BJ (cell line): ENCODE results near the gene ZNF324. TPM values are rescaled to one million over a fixed set of nuclear protein-coding genes. Genes with fewer than 3 reads are reported as not detected.

Experiments used
- CTCF ChIA-PET: fragments of 350-600 bp; formaldehyde crosslinking; extraction: SDS; loops from one replicate; lab custom pipeline; 2021; ENCODE audit warnings: antibody characterized with exemption, inconsistent platforms; lab: Yijun Ruan, JAX
- POLR2A ChIA-PET: fragments of 300-600 bp; sonication (Branson Sonifier 250); formaldehyde crosslinking; extraction: SDS; loops from one replicate; lab custom pipeline; 2021; ENCODE audit warnings: antibody characterized with exemption; lab: Charles Lee
- DNase-seq: peaks from one replicate; pipeline ENCODE4 v3.0.0-alpha.2; 2011; ENCODE audit warnings: low read depth
- H3K27me3 ChIP-seq: 2 replicates; pipeline ENCODE4 v1.6.0; 2011; ENCODE audit warnings: low read length; ENCODE audit not compliant: control insufficient read depth, insufficient read depth
- H3K36me3 ChIP-seq: 2 replicates; pipeline ENCODE4 v1.5.1; 2011; ENCODE audit warnings: low read length; ENCODE audit not compliant: control insufficient read depth, insufficient read depth
- H3K4me3 ChIP-seq: 2 replicates; pipeline ENCODE4 v1.5.1; 2011; ENCODE audit warnings: low read depth, mild to moderate bottlenecking, control low read depth, low read length
- CTCF ChIP-seq: IDR thresholded peaks from 2 replicates; pipeline ENCODE4 v1.5.1; 2011; ENCODE audit warnings: low read depth, mild to moderate bottlenecking, control low read depth, inconsistent platforms, low read length, moderate library complexity; ENCODE audit not compliant: insufficient read depth
- polyA minus RNA-seq: library from RNA; depleted of rRNA, polyadenylated mRNA; stranded (reverse); fragments of >200 nt; gene quantifications from 2 replicates; pipeline ENCODE4 v1.2.3, GENCODE V29; 2011; rRNA and poly(A)+ RNA removed
- polyA plus RNA-seq: library from polyadenylated mRNA; depleted of rRNA; stranded (reverse); fragments of >200 nt; gene quantifications from 2 replicates; pipeline ENCODE4 v1.2.3, GENCODE V29; 2011; rRNA removed

The ZNF324 gene
- polyA plus RNA-seq = 3.6 and 4.4 TPM in 2 replicates
- 6.9 and 7.3 TPM in 2 replicates for polyA minus RNA-seq

GRCh38 chr19:58466760-58467589 is at the start of gene ZNF324:
Gene ZNF324 (plus strand): TSS chr19:58467080. CDS start chr19:58469186, 2,106 bp downstream.
- ChIA-PET POLR2A (no interaction called here), CTCF (interaction anchor here (0.6 kb wide), 1 partner anchor 134 kb away, joined by 3 read pairs; no protein-coding TSS in a partner anchor)
- Histone ChIP-seq H3K27me3 (no peaks in the 10 kb centered on the region), H3K36me3 (peaks cover 8% of the 10 kb centered on the region), H3K4me3 (peak within 1 kb of the TSS; percentile 73)
- TF ChIP-seq CTCF = no peak
- DNase-seq = peak; percentile 62

- DNase-seq = no peak
- POLR2A ChIA-PET = no interaction called here
- Histone ChIP-seq H3K4me3 (no peak overlapping the region), H3K36me3 (peaks cover under 1% of the 10 kb centered on the region), H3K27me3 (no peaks in the 10 kb centered on the region)
- CTCF ChIA-PET = no interaction called here
- no peak for TF ChIP-seq CTCF
Observed at GRCh38 chr19:58428617-58429016, 38.3 kb upstream of the ZNF324 start.

- CTCF ChIA-PET = interaction anchor here (1.0 kb wide), 1 partner anchor 9 kb away, joined by 3 read pairs; no protein-coding TSS in a partner anchor
- POLR2A ChIA-PET = no interaction called here
- no peak for DNase-seq
Observed at GRCh38 chr19:58429745-58430144, 37.1 kb upstream of the ZNF324 start.

GRCh38 chr19:58434217-58434616 is 32.7 kb upstream of the ZNF324 start:
- Histone ChIP-seq H3K36me3 (peaks cover 17% of the 10 kb centered on the region), H3K4me3 (no peak overlapping the region), H3K27me3 (no peaks in the 10 kb centered on the region)
- no peak for DNase-seq
- POLR2A ChIA-PET = no interaction called here
- no peak for TF ChIP-seq CTCF
- CTCF ChIA-PET = interaction anchor here (0.6 kb wide), 1 partner anchor 1761 kb away, joined by 3 read pairs; no protein-coding TSS in a partner anchor

More at GRCh38 chr19:58429745-58430144, 37.1 kb upstream of the ZNF324 start:
- Histone ChIP-seq H3K36me3 (peaks cover 9% of the 10 kb centered on the region), H3K4me3 (no peak overlapping the region), H3K27me3 (no peaks in the 10 kb centered on the region)
- TF ChIP-seq CTCF = no peak
